NCI-H2029 treated with DMSO at 0.1 percent for 48 hours (cell line): ENCODE measurements around the gene CHI3L2.

Source experiments
- DNase-seq: peaks from one replicate; lab custom pipeline; 2025; lab: John Stamatoyannopoulos, UW

CHI3L2 gene

DNA sequence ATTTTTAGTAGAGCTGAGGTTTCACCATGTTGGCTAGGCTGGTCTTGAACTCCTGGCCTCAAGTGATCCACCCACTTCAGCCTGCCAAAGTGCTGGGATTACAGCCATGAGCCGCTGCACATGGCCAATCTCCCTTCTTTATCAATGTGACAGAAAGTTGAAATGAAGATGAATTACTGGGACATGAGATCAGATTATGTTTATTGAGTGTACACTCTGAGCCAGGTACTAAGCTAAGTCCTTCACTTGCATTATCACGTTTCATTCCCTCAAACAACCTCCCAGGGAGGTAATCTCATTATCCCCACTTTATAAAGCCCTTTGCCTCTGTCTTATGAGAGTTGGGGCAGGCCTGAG lies 6.3 kb upstream of the CHI3L2 start:
- peak; percentile 48 for DNase-seq

DNA sequence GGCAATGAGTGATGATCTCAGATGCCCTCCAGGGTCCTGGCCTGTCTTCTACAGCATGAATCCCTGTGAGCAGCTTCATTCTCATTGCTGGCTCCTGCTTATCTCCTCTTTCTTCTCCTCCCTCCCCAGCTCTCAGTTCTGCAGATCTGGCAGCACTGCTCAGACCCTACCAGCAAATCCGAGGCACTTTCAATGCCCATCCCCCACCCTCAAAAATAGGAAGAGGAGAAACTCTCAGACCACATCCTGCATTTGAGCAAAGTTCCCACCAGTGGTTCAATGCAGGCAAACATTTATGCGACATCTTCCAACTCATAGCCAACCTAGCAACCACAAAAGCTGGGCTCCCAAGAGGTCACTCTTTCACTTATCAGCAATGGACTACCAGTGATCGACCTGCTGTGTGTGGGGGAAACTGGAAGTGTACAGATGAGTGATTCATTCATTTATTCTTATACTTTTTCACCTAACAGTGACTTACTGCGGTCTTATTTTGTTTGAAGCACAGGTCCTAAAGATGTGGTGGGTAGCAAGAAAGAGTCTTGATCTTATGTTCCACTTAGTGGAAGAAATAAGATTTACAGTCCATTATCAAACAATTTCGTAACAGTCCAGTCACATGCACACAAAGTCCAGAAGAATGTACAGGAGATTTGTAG lies 5.8 kb upstream of the CHI3L2 start:
- DNase-seq, result no peak

DNA sequence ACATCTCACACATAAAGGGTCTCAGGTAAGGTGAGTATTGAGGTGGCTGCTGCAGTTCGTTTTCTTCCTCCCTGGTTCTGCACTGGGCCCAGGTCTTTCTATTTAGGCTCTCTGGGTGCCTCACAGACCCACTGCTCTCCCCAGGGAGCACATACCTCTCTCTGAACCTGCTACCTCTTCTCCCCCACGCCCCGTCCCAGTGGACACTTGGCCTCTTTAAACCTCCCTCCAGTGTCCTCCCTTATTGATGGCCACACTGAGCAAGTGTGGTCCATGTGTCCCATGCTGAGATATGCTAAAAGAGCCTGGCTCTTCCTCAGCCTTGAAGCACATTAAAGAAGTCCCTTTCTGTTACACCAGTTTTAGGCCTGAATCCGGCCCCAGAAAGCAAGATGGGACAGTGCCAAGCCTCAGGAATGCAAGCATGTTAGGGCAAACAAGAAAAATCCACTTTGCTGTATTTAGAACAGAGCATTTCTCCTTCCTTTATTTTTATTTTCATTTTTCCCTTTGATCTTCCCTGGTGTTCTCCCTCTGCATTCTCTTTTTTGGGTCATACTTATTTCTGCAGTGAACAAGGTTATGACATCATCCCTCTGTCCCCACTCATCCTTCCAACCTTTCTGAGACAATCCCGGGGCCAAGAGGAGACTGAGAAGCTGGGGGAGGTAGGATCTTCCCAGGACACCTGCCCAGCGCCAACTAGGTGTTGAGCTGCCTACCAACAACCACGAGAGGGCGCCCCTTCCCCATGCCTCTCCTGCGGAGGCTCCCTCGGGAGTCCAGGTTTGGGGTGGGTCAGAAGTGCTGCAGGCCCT lies 5.0 kb upstream of the CHI3L2 start:
- peak; percentile 32 for DNase-seq

DNA sequence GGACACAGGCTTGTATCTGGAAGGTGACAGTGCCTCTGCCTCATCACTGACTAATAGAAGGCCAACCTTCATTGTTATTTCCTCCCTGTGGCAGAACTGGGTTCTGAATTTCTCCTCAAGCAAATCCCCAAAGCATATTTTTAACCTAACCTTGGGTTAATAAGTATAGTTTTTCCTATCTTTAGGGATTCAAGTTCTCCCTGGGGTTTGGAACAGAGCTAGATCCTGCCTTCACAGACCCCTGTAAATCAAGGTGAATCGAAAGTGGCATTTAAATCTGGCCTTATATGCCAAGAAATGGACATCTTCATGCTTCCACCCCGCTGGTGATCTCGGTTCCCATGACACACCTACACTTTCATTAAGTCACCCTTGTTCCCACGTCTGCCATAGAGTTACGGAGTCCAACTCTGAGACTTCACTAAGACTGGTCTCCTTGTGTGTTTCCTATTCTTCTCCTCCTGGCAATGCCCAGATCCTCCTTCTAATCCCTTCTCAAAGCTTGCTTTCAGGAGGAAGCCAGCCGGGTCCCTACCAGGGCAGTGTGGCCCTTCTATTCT lies 4.3 kb upstream of the CHI3L2 start:
- no peak for DNase-seq

- no peak for DNase-seq
Observed at GRCh38 chr1:111225091-111225490, 2.4 kb upstream of the CHI3L2 start.

GRCh38 chr1:111225717-111226400 lies 1.7 kb upstream of the CHI3L2 start:
- DNase-seq, result no peak

DNA sequence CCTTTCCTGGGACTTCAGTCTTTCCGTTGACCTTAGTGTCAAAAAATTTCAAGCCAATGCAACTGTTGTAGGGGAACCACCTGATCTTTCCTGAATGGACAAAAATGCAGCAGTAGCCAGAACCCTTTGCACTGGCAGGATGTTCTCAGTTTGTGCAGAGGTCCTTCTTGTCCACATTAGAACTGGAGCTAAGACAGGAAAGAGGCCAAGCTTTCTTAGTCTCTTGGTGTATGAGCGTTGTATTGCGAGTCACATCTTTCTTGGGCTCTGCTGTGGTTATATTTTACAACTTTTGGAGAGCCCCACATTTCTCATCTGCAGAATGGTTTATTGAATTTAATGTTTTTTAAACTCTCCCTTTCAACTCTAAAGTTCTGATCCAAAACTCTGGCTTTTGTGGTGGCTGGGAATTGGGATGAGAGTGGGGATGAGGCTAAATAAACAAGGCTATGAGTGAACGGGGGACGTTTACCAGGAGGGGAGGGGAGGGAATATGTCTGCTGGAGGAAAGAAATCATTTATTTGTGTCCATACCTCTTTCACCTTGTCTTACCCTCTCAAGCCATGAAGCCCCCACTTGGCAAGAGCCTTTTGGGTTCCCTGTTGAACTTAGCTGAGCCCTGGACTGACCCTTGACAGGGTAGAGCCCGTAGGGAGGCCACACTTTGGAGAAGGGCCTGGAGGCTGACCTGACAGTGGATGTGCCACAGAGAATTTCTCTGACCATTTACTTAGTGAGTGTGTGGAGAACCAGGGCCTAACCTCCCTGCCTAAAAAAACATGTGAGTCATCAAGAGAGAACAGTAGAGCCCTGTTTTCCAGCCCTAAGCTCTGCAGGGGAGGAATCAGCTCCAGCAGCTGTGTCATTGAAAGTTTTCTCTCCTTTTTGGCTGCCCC lies 586 bp downstream of the CHI3L2 start:
- no peak for DNase-seq

GRCh38 chr1:111228748-111229126 lies 1.2 kb downstream of the CHI3L2 start:
- DNase-seq, result no peak

GRCh38 chr1:111232134-111232533 lies 4.6 kb downstream of the CHI3L2 start:
- no peak for DNase-seq

- DNase-seq, result no peak
Observed at GRCh38 chr1:111234258-111234657, 6.7 kb downstream of the CHI3L2 start.

DNA sequence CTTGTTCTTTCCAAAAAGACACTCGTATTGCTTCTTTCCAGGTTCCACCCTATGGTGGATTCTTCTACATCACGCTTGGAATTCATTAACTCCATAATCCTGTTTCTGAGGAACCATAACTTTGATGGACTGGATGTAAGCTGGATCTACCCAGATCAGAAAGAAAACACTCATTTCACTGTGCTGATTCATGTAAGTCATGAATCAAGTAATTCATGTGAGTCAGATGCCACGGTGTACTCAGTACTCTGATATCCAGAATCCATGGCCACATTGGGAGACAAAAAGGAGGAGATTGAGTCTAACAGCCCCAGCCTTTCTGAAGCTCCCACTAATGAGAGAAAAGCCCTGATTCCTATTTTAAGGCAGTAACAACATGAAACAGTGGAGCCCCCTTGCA lies 7.4 kb downstream of the CHI3L2 start:
- DNase-seq, result no peak

GRCh38 chr1:111236379-111236778 lies 8.9 kb downstream of the CHI3L2 start:
- no peak for DNase-seq

DNA sequence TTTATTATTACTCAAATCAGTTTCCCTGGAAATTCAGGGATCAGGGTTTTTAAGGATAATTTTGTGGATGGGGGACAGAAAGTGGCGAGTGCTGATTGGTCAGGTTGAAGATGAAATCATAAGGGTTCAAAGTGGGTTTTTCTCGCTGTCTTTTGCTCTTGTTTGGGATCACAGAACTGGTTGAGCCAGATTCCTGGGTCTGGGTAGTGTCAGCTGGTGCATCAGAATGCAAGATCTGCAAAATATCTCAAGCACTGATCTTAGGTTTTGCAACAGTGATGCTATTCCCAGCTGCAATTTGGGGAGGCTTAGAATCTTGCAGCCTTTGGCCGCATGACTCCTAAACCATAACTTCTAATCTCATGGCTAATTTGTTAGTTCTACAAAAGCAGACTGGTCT lies 9.3 kb downstream of the CHI3L2 start:
- no peak for DNase-seq

DNA sequence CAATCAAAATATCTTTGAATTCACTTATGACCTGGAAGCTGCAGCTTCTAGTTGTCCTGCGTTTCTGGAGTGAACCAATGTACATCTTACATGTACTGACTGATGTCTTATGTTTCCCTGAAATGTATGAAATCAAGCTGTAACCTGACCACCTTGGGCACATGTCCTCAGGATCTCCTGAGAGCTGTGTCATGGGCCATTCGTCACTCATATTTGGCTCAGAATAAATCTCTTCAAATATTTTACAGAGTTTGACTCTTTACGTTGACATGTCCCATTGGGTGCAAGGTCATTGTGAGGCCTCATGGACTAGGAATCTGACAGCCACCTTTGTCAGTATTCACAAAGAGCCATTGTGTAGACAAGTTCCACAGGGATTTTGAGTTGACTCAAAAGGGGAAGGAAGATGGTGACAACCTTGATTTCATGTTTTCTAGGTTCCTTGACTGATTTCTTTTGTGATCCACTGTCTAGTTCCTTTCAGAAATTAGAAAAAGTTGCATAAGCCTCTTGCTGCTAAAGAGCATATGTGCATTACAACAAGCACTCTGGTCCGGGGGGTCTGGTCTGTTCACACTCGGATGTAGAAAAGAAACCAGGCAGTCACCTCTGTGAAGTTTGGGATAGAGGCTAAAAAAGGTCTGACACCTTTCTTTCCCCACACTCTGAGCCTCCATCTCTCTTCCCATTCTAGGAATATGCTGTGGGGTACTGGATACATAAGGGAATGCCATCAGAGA lies 10.7 kb downstream of the CHI3L2 start:
- no peak for DNase-seq

GRCh38 chr1:111241797-111242196 lies 14.3 kb downstream of the CHI3L2 start:
- DNase-seq, result no peak

DNA sequence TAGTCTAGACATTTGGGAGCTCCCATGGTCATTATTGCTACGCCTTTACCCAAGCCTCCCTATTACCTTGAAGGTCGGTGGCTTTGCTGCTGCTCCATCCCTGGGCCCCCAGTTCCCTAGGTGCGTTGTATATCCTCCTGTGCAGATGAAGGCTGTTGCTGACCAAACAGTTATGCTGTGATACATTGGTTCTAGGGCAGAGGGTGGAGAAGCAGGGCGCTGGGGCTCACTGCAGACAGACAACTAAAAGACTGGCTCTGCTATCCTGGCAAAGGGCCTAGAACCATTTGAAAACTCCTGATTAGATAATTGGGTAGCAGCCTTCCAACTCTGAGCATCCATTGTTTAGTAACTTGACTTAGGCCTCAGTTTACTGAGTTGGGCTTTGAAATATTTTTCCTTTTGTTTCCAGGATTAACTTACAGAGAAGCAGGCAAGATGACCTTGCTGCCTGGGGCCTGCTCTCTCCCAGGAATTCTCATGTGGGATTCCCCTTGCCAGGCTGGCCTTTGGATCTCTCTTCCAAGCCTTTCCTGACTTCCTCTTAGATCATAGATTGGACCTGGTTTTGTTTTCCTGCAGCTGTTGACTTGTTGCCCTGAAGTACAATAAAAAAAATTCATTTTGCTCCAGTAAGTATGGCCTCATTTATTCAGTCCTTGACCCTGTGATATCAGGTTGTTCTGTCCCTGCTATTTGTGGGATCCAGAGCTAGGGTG lies 15.5 kb downstream of the CHI3L2 start:
- no peak for DNase-seq

DNA sequence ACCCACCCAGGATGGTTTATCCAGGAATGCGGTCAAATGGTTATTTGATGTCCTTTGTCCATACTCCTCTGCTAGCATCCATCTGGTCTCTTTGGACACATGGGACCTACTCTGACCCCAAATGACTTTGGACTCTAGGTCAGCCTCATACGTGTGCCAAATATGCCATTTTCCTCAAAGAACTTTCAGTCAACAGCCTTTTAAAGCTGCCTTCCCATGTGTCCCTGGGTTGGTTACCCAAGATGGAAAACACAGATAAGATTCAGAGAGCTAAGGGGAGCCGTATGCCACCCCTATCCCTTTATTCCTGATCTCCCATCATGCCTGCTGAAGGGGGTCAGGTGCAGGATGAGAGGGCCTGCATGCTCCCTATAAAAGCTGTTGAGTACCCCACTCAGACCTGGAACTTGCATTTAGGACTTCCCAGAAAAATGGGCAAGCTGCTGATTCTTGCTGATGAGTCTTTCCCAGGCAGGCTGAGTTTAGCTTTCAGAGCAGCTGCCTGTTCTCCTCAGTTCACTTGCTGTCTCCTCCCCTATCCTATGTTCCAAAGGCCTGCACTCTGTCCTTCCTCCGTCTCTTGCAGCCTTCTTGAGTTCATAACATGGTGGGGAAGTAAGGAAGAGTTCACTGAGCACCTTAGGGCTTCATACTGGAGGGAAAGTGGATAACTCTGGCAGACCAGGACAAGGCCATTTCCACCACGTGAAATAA lies 19.8 kb downstream of the CHI3L2 start:
- DNase-seq, result no peak

DNA sequence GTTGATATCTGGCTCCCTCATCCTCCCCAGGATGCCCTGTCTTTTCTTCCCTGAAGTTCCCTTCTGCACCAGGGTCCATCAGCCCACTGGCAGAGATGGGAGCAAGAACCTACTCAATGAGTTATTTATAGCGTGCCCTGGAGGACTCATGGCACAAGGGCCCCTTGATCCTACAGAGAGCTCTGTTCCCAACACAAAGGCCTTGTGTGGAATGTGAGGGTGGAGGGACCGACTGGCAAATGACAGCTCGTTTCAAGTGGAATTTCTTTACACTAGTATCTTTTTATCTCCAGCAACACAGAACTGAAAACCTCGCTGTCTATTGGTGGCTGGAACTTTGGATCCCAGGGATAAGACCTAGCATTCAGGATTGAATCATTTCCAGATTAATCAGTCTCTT lies 22.4 kb downstream of the CHI3L2 start:
- no peak for DNase-seq

GRCh38 chr1:111251570-111251969 lies 24.1 kb downstream of the CHI3L2 start:
- no peak for DNase-seq

GRCh38 chr1:111252786-111253185 lies 25.3 kb downstream of the CHI3L2 start:
- DNase-seq, result no peak
